GM19468 (cell line): ENCODE measurements around the gene MAGI3.
"Not testable (repeated sequence)": the region's sequence is repeated elsewhere in the genome, so short reads cannot be mapped to it uniquely, and the experiment has no call there.

ENCODE experiments used
- ATAC-seq: cut with Tn5 transposase; IDR thresholded peaks from one replicate; pipeline ENCODE4 v1.9.1; 2021; ENCODE audit warnings: mild to moderate bottlenecking, moderate library complexity, moderate number of reproducible peaks; ENCODE audit not compliant: unreplicated experiment; ENCODE audit errors: extremely low read depth

The MAGI3 gene

DNA sequence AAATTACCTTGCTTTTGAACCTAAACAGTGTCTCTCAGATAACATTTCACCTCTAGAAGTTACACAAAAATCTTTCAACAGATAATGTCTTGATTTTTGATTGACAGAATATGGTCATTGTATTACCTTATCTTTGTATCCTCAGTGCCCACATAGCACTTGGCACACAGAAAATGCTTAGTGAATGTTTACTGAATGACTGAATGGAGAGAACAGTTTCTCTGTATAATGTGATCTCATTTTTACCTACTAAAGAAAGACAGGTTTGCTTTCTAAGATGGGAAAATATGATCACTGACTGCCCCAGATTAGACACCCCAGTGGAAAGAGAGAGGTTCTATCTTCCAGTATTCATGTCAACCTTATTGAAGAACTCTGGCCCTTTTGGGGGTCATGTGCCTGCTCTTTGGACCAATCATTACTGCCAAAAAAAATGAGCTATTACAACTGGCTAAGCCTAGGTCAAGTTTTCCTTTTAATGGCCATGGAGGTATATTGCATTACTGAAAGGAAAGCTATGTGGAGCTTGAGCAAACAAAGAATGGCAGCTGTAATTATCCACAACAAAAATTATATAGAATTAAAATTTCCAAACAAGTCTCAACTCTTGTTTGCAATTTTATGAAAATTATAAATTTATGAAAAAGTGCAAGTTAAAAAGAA, 117.4 kb downstream of the MAGI3 start:
- ATAC-seq = no peak

DNA sequence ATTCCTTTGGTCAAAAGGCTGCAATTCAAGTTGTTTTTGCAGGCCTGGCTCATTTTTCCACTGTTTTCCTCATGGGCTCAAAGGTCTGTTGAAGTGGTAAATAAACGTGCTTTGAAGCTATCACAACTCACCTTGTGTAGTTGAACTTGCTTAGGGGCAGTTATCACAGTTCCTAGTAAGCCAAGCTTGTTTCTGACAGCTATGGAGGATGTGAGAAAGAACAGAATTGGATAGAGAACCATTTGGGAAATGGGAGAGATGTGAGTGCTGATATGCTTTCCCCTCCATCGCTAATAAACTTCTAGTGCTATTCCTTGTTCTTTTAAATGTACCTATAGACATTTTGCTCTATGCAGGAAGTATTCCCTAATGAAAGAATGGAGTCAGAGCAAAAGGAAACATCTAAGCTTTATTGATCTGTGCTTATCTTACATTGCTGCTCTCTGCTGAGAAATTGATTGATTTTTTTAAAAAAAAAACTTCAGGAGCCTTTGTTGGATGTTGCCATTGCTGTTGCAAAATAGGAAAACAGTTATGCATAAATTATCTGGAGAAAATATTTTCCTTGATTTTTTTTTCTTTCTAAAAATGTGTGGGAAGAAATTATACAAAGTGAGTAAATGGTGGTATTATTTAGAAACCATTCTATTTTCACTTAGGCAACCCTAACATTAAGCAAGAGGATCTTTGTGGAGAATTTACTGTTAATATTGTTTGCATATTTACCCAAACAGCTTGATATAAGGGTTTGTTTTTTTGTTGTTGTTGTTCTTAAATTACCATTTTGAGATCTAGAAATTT, 118.2 kb downstream of the MAGI3 start:
- ATAC-seq = no peak

DNA sequence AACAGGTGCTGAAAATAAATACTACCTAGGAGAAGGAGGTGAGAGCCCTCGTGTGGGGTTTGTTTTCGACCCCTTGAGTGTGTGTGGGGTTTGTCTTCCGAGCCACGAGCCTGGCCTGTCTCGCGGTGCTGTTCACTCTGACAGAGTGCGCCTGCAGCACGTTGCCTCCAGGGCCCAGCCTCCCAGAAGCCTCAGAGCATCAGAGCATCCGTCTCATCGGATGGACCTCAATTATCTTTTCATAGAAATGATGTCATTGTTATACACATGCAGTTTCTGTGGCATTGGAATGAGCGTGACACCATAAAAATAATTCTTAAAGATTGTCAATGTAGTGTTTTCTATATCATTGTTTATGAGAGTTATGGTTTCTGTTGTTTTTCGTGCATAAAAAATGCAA, 119.5 kb downstream of the MAGI3 start:
- ATAC-seq = not testable (repeated sequence)

DNA sequence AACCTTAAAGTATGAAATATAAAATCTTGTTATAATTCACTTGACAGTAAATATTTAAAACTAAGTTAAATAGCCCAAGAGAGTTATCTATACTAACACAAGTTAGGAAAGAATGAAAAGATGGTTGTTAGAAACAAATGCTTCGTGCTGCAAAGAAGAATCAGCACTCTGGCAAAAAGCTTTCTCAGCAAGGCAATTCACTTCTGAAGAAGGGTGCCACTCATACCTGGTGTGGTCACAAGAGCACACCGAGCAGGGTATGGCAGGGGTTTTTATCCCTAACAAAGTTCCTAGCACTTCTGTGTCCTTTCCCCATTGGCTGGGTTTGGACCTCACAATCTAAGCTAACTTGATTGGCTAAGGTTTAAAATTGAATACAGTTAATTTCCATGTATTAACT, 121.0 kb downstream of the MAGI3 start:
- ATAC-seq = no peak

DNA sequence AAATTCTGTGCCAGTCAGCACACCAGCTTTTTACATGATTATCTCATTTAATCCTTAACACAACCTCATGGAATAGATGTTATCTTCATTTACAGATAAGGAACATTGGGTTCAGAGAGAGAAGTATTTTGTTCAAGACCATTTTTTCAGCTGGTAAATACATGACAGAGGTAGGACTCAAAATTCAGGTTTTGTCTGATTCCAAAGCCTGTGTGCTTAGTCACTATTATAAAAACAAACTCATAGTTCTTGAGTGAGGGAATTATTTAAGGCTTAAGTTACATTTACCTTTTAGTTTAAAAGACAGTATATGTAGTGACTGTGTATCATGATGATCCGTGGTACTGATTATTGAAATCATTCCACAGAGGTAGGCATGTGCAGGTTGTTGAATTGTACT, 125.2 kb downstream of the MAGI3 start:
- no peak for ATAC-seq

DNA sequence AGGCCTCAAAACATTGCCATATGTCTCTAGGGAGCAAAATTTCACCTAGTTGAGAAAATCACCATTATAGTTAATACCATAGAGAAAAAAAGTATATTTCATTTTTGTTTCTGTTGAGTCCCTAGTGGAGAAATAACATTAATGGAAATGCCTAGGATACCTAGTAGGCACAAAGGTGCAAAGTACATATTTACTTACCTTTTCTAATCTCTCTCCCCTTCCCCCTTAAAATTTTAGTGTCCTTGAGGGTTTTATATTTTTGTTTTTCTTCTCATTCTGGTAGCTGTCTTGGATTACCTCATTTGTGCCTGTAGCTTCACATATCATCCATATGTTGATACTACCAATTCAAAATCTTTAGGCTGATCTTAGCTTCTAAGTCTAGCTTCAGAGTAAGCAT, 127.0 kb downstream of the MAGI3 start:
- no peak for ATAC-seq

DNA sequence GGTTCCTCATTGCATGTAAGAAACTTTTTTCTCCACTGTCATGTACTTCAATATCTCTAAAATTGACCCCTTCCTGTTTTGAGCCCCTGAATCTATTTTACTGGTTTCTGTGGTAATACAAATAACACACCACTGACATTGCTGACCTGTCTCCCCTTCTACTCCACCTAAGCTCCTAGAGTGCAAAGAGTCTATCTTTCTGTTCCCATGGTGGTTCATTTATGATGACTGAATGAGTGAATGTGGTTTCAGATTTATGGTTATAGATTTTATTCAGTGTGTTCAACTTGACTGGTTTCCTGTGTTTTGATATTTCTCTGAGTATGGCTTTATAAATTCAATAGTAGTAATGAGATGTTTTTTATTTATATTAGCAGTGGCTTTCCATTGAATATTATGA, 127.7 kb downstream of the MAGI3 start:
- no peak for ATAC-seq

DNA sequence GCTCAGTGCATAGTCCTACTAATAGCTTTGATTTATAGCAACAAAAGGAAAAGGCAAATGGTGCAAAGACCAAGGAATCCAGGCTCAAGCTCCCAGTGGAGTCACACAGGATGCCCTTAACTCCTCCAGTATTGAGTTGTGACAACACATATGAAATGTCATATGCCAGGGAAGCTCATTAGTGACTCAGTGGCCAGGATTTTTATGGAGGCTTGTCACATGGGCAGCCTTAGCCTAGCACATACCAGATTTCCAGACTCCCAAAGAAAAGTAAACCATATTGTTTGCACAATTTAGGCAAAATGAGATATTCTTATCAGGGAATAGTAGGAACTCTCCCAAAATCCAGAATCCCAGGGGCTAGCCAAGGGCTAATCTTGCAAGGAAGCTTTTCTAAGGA, 129.2 kb downstream of the MAGI3 start:
- ATAC-seq = no peak

DNA sequence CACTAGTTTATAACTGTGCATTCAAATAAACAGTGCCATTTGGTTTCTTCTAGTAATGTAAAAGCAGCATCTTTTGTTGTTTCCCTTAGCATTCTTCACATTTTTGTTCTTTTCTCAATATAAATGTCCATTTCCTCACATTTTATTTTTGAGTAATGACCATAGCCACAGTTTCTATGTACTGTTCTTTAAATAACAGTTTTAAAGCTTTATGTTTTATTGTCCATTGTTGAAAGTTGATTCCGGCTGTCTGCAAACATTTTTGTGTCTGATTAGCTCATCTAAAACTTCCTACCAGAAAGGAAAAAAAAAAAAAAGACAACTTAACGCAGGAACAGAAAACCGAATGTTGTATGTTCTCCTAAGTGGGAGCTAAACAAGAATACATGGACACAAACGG, 139.7 kb downstream of the MAGI3 start:
- no peak for ATAC-seq

DNA sequence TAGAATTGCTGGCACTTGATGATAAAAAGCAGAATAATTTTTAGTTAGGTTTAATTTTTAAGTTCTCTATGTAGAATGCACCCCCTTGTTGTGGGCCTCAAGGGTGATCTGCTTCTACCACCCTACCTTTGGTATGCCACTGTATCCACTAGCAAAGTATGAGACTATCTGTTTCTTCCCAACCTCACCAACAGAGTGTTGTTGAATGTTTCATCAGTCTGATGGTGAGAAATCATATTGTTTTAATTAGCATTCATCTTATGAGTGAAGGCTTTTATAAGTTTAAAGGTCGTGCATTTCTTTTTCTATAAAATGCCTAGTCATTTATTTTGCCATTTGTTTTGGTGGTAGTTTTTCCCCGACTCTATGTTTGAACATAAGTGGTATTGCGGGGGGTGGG, 141.0 kb downstream of the MAGI3 start:
- no peak for ATAC-seq

DNA sequence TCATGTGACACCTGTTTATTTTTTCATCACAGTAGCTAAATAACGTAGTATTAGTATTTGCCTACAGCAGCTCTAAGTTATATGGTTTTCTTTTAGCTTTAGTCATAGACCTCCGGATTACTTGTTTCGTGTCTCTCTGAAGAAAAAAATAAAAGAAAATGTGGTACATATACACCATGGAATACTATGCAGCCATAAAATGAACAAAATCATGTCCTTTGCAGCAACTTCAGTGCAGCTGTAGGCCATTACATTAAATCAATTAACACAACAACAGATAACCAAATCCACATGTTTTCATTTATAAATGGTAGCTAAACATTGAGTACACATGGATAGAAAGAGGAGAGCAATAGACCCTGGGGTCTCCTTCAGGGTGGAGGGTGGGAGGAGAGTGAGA, 142.7 kb downstream of the MAGI3 start:
- no peak for ATAC-seq

DNA sequence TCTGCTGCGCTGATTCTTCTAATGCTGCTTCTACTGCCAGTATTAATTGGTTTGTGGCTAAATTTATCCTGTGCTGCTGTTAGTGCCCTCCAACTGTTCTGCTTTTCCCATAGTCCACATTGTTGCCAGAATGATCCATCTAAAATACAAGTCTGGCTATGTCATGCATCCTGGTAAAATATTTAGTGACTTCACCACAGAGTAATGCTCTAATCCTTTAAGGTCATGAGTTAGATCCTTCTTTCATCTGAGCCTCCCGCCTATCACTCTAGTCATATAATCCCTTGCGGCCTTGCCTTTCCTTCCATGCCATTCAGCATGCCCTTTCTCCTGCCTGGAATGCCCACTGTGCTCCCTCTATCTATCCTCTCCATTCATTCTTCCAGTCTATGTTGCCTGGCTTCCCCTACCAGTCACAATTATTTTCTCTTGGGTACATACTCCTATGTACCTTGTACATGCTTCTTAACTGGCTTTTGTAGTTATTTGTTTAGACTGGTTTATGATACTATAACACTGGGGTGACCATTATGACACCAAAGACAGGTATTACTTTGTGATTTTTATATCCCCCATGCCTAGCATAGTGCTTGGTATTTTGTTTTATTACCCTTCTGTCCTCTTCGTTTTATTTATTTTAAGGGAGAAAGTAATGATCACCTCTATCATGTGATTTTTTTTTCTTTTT, 144.0 kb downstream of the MAGI3 start:
- no peak for ATAC-seq

DNA sequence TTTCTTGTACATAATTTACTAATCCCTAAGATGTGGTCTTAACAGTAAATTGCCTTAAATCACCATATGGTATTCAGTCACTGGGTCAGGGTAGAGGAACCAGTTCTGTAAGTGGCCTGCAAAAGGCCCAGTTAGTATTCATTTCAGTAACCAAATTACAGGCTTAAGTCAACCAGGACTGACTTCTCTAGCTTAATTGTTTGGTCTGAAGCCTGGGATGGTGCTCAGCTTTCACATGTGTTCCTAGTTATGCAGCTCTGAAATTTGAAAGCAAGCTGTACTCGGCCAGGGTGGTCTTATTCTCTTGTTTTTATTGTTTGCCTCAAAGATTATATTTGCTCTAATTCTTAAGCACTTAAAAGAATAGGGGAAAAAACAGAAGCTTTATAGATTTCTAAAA, 144.6 kb downstream of the MAGI3 start:
- ATAC-seq = no peak

DNA sequence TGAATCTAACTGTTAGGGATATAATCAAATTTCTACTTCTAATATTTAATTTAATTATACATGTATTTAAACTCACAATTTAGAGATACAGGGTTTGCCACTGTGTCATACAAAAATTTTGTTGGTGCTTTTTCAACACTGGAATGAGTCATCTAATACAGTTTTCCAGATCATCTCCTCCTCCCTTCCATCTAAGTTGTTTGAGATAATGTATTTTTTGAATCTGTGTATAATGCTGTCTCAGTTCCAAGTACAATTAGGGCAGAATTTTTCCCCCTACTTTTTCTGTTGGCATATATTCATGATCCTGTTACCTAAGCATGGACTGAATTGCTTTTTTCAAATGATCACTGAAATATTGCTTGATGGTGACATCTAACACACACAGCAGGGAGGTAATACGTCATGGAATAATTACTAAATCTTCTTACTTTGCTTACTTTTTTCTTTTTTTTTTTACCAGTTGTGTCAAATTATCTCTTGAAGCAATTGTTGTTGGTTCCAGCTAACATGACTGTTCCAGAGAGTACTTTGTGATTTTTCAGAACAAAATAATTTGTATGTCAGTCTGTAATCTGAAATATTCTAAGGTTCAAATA, 146.0 kb downstream of the MAGI3 start:
- ATAC-seq = no peak

DNA sequence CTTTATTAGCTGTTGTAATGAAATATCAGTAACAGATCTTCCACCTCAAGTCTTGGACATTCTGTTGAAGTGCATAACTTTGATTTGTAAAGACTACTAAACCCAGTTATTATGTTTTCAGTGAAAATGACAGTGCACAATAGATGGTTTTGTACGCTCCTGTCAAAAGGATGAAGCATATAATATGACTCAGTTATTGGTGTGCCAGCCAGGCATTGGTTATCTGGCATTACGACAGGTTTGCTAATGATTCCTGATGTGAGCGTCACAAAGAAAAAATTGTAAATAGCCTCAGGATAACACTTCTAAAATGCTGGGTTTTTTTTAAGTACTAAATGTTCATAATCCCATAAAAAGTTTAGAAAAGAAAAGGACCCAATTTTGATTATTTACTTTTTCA, 147.9 kb downstream of the MAGI3 start:
- no peak for ATAC-seq

DNA sequence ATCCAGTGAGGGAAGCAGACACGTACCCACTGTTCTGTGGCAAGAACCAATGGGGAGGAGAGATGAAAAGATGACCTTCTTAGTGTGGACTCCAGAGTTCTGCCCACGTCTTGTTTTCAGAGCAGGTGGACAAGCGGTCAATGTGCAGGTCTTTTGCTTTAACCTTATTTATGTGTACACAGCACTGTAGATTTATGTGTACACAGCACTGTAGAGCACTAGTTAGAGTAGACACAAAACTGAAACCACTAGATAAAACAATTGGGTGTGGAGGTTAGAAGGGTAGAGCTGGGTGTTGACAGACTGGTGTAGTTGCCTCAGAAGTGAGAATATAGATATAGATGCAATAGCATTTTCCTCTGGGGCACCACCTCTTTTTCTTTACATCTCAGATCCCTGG, 150.0 kb downstream of the MAGI3 start:
- ATAC-seq = no peak

DNA sequence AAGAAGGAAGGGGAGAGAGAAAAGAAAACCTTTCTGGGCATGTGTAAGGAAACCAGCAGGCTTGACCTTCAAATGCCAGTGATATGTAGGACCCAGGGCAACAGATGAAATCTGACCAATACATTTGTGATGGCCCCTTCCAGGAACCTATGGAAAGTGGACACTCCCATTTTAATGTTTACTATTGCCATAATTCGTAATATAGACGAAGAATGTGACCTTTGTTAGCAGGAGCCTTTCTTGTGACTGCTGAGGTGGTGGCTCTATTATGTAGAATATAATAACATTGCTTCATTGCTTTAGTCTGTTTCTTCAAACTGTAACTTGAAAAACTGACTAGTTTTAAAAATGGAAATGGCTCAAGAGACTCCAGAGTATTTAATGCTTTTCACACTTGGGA, 150.8 kb downstream of the MAGI3 start:
- no peak for ATAC-seq

DNA sequence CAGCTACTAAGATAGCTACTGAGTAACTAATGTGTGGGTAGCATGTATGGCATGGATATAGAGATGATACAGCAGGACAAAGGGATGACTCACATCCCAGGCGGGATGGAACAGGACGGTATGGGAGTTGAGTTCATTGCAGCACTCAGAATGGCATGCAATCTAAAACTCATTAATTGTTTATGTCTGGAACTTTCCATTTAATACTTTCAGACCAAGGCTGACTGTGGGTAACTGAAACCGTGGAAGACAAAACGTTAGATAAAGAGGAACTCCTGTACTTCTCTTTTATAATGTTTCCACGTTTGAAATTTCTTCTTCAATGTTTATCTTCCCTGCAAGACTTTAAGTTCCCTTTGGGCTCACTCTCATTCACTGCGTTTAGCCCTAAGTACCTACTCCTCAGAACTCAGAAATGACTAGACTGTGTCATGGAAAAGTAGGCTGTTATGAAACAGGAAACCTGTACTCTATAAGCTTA, 151.9 kb downstream of the MAGI3 start:
- no peak for ATAC-seq

DNA sequence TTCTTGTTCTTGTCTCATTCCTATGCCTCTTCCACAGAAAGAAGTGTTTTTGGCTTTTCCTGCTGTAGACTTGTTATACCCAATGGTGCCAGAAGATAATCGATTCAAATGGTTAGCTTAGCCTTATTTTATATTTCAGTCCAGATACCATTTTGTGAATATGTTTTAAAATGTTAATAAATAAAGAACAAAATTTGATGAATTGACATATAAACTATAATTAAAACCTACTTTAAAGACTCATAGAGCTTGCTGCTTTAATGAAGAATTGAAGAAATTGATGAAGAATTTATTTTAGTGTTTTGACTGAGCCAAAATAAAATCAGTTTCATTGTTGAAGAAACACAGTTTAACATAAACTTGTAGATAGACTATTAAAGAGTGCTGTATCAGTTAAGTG, 152.8 kb downstream of the MAGI3 start:
- no peak for ATAC-seq

DNA sequence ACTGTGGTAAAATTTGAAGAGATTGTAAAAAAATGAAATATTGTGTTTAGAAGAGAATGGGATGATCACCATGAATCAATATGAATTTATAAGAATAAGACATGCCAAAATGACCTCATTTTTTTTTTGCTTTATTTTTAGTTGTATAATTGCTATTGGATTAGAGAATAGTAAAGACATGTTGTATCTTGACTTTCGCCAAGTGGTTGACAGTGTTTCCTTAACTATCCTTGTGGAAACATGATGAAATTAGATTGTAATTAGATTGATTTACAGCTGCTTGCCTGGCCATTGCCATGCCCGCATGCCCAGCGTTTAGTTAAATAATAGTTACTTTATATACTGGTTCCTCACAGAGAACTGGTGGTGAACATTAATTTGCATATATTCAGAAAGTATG, 154.9 kb downstream of the MAGI3 start:
- ATAC-seq = no peak

DNA sequence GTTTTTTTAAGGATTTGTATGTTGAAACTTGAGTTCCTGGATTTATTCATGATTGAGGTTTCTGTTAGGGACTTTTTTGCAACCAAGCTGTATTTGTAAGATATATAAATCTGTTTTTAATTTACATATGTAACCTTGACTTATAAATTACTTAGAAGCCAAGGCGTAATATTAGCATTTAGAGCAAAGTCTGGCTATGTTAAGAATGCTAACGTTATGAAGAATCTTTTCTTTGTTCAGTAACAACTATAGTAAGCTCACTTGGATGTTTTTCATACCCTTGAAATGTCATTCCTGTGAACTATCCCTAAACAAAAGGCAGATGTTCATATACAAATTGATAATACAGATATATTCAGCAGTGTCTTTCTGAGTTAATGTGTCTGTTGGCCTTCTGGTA, 155.3 kb downstream of the MAGI3 start:
- ATAC-seq = no peak
